NCI-H2196 treated with DMSO at 0.1 percent for 48 hours (cell line): ENCODE measurements around the gene B2M.
"Not testable (repeated sequence)": the region's sequence is repeated elsewhere in the genome, so short reads cannot be mapped to it uniquely, and the experiment has no call there.

Source experiments
- DNase-seq: peaks from one replicate; lab custom pipeline; 2025; ENCODE audit not compliant: unreplicated experiment; lab: John Stamatoyannopoulos, UW

B2M gene

GRCh38 chr15:44711096-44711742 is at the start of gene B2M, which contains the start of gene PATL2:
TSS of gene B2M (plus strand) at chr15:44711517. CDS start at chr15:44711547, 30 bp downstream.
TSS of gene PATL2 (minus strand) at chr15:44711323. CDS start at chr15:44676490, 34,833 bp downstream.
- DNase-seq = peak; percentile 75

GRCh38 chr15:44661576-44661975 is 49.7 kb upstream of the B2M start:
- DNase-seq = no peak

- peak; percentile 14 for DNase-seq
Measured at GRCh38 chr15:44662478-44663409, 48.6 kb upstream of the B2M start.

- peak; percentile 84 for DNase-seq
Measured at GRCh38 chr15:44663410-44664308, 47.7 kb upstream of the B2M start, which contains the start of gene SPG11. TSS of gene SPG11 (minus strand) at chr15:44663662. CDS start at chr15:44663647, 15 bp downstream.

- no peak for DNase-seq
Measured at GRCh38 chr15:44666210-44667038, 44.9 kb upstream of the B2M start.

GRCh38 chr15:44667039-44667360 is 44.3 kb upstream of the B2M start:
- DNase-seq = no peak

- DNase-seq = no peak
Measured at GRCh38 chr15:44668921-44669320, 42.4 kb upstream of the B2M start.

- DNase-seq = no peak
Measured at GRCh38 chr15:44670087-44670950, 41.0 kb upstream of the B2M start.

GRCh38 chr15:44673639-44674038 is 37.7 kb upstream of the B2M start:
- no peak for DNase-seq

- DNase-seq = no peak
Measured at GRCh38 chr15:44675911-44676310, 35.4 kb upstream of the B2M start.

- DNase-seq = no peak
Measured at GRCh38 chr15:44676676-44677075, 34.6 kb upstream of the B2M start.

GRCh38 chr15:44682211-44682610 is 29.1 kb upstream of the B2M start:
- DNase-seq = no peak

GRCh38 chr15:44682809-44683682 is 28.3 kb upstream of the B2M start:
- not testable (repeated sequence) for DNase-seq

GRCh38 chr15:44689318-44689717 is 22.0 kb upstream of the B2M start:
- DNase-seq = not testable (repeated sequence)

- not testable (repeated sequence) for DNase-seq
Measured at GRCh38 chr15:44690245-44690644, 21.1 kb upstream of the B2M start.

GRCh38 chr15:44692659-44693058 is 18.7 kb upstream of the B2M start:
- no peak for DNase-seq

GRCh38 chr15:44694416-44694815 is 16.9 kb upstream of the B2M start:
- DNase-seq = no peak

GRCh38 chr15:44695294-44695693 is 16.0 kb upstream of the B2M start:
- DNase-seq = no peak
